B cell (primary cell): ENCODE results near the gene SNAPC4. TPM values are rescaled to one million over a fixed set of nuclear protein-coding genes. Genes with fewer than 3 reads are reported as not detected.

Experiments
- ATAC-seq: fragments of 200-7000 bp; cut with Tn5 transposase; one replicate; pipeline ENCODE4 v1.10.0; 2021; ENCODE audit warnings: low read depth, mild to moderate bottlenecking, moderate number of reproducible peaks, moderate library complexity
- CTCF ChIA-PET: fragments of 350-600 bp; sonication (Branson Sonifier 250); formaldehyde crosslinking; loops from one replicate; lab custom pipeline; 2021; ENCODE audit warnings: antibody characterized with exemption, inconsistent platforms; lab: Charles Lee
- POLR2A ChIA-PET: fragments of 350-600 bp; sonication (Branson Sonifier 250); formaldehyde crosslinking; loops from one replicate; lab custom pipeline; 2021; ENCODE audit warnings: antibody characterized with exemption; lab: Charles Lee
- DNase-seq: peaks from one replicate; pipeline ENCODE4 v3.0.0; 2013
- H2AFZ ChIP-seq: 2 replicates; pipeline ENCODE4 v1.6.1; 2012; ENCODE audit warnings: mild to moderate bottlenecking, low read depth, low read length; ENCODE audit not compliant: insufficient read depth, poor library complexity, severe bottlenecking
- H3K27ac ChIP-seq, 2 donors: 1 replicate in 1 of 2; 2 replicates in 1 of 2; pipeline ENCODE4 v1.5.1; 2012 to 2013; ENCODE audit warnings: low read length in 2 of 2, mild to moderate bottlenecking in 2 of 2, moderate library complexity in 1 of 2
- H3K27me3 ChIP-seq, 4 experiments: fragments of 200-600 bp in 1 of 4; sonication (generic) in 1 of 4; replicated peaks in 1 of 4; 1 replicate in 2 of 4; 2 replicates in 2 of 4; pipeline versions ENCODE4 v1.6.1 to v1.7.0; 2013 to 2016; ENCODE audit warnings: low read length in 3 of 4, mild to moderate bottlenecking in 2 of 4, mixed read lengths in 1 of 4, moderate library complexity in 1 of 4; ENCODE audit not compliant: insufficient read depth in 4 of 4, control insufficient read depth in 3 of 4; ENCODE audit errors: control extremely low read depth in 1 of 4
- H3K36me3 ChIP-seq, 2 experiments: replicated peaks in 1 of 2; 1 replicate in 1 of 2; 2 replicates in 1 of 2; pipeline versions ENCODE4 v1.6.1 to v1.7.1; 2013; ENCODE audit warnings: low read length in 1 of 2; ENCODE audit not compliant: insufficient read depth in 2 of 2, control insufficient read depth in 1 of 2; ENCODE audit errors: control extremely low read depth in 1 of 2, extremely low read depth in 1 of 2
- H3K4me1 ChIP-seq, 2 donors: fragments of 200-600 bp in 1 of 2; sonication (generic) in 1 of 2; 1 replicate in 1 of 2; 2 replicates in 1 of 2; pipeline versions ENCODE4 v1.5.1 to v1.6.1; 2013 to 2017; ENCODE audit warnings: low read length in 2 of 2; ENCODE audit not compliant: control insufficient read depth in 2 of 2, insufficient read depth in 2 of 2
- H3K4me2 ChIP-seq: replicated peaks from 2 replicates; pipeline ENCODE3; 2012; ENCODE audit warnings: mild to moderate bottlenecking, low read depth, low read length; ENCODE audit not compliant: poor library complexity, severe bottlenecking
- H3K4me3 ChIP-seq, 5 experiments: fragments of 200-600 bp in 1 of 5; sonication (generic) in 1 of 5; 1 replicate in 3 of 5; 2 replicates in 2 of 5; pipeline versions ENCODE4 v1.5.1 to v1.7.0; 2011 to 2016; ENCODE audit warnings: low read length in 4 of 5, mild to moderate bottlenecking in 4 of 5, low read depth in 2 of 5, control low read depth in 1 of 5, moderate library complexity in 1 of 5; ENCODE audit not compliant: insufficient read depth in 1 of 5; ENCODE audit errors: control extremely low read depth in 1 of 5, extremely low read depth in 1 of 5
- H3K79me2 ChIP-seq: fragments of 200-600 bp; sonication (generic); one replicate; pipeline ENCODE4 v1.6.0; 2016; ENCODE audit warnings: low read length; ENCODE audit not compliant: control insufficient read depth, insufficient read depth
- H3K9ac ChIP-seq: fragments of 200-600 bp; sonication (generic); 2 replicates; pipeline ENCODE4 v1.6.1; 2017; ENCODE audit warnings: mild to moderate bottlenecking, low read length, moderate library complexity
- H3K9me3 ChIP-seq, 3 donors: one replicate each; pipeline versions ENCODE4 v1.6.1 to v1.7.1; 2013; ENCODE audit warnings: low read length in 2 of 3; ENCODE audit not compliant: control insufficient read depth in 2 of 3, insufficient read depth in 1 of 3; ENCODE audit errors: control extremely low read depth in 1 of 3
- H4K20me1 ChIP-seq: 2 replicates; pipeline ENCODE4 v1.6.0; 2012; ENCODE audit warnings: mild to moderate bottlenecking, low read length; ENCODE audit not compliant: insufficient read depth, control insufficient read depth, poor library complexity, severe bottlenecking
- H3K27ac Mint-ChIP-seq: one replicate; pipeline ENCODE4 v1.8.0; 2021; ENCODE audit warnings: mixed read lengths
- H3K27me3 Mint-ChIP-seq: one replicate; pipeline ENCODE4 v1.8.0; 2021; ENCODE audit warnings: mixed read lengths
- H3K4me1 Mint-ChIP-seq: one replicate; pipeline ENCODE4 v1.8.0; 2021; ENCODE audit warnings: mixed read lengths
- H3K4me3 Mint-ChIP-seq: one replicate; pipeline ENCODE4 v1.8.0; 2021; ENCODE audit warnings: mixed read lengths
- H3K9me3 Mint-ChIP-seq: one replicate; pipeline ENCODE4 v1.8.0; 2022; ENCODE audit warnings: mixed read lengths; ENCODE audit not compliant: insufficient read depth
- EZH2 ChIP-seq: IDR thresholded peaks from 2 replicates; pipeline ENCODE4 v1.6.1; 2012; ENCODE audit warnings: borderline replicate concordance, low read depth, mild to moderate bottlenecking, moderate library complexity, low read length; ENCODE audit not compliant: insufficient read depth, poor library complexity, severe bottlenecking
- WGBS: methylation state at CpG from one replicate; pipeline ENCODE4 v1.1.5; 2013; ENCODE audit warnings: missing lambda C conversion rate; ENCODE audit not compliant: insufficient coverage; 5-methylcytosine and 5-hydroxymethylcytosine counted together
- intact Hi-C: fragments of 100-400 bp; cut with micrococcal nuclease; formaldehyde crosslinking; loops from one replicate; pipeline ENCODE4 v1.10.0; 2022
- polyA plus RNA-seq: library from polyadenylated mRNA; depleted of rRNA; stranded (reverse); fragments of >200 nt; gene quantifications from 2 replicates; pipeline ENCODE4 v1.2.3, GENCODE V29; 2012
- total RNA-seq, 2 donors: library from RNA; stranded (reverse); fragments of 120-200 nt in 1 of 2; gene quantifications; 1 replicate in 1 of 2; 2 replicates in 1 of 2; pipeline versions ENCODE4 v1.2.3 to v1.2.4, GENCODE V29; 2013 to 2022
- TF ChIP-seq, protein P1 (sequence below): fragments of 200-600 bp; IDR thresholded peaks from one replicate; pipeline ENCODE4 v1.8.0; 2022; ENCODE audit warnings: antibody characterized with exemption, mild to moderate bottlenecking

Gene SNAPC4
- total and polyA plus RNA-seq, 2 donors (not counting 1 experiment from before 2014, with no cell fraction given), result 13.1 to 15.6 TPM

- intact Hi-C loops, result no loop called here
- Histone ChIP-seq H3K4me3 (no peak overlapping the region), H3K79me2 (no peaks in the 10 kb centered on the region), H2AFZ (no peak overlapping the region), H4K20me1 (no peaks in the 10 kb centered on the region), H3K4me2 (no peak overlapping the region), H3K4me1 (no peaks in the 10 kb centered on the region), H3K36me3 (peaks cover 0 to 55% of the 10 kb centered on the region in 2 experiments), H3K27ac (no peak overlapping the region), H3K27me3 (no peaks in the 10 kb centered on the region), H3K9me3 (no peaks in the 10 kb centered on the region), H3K9ac (no peak overlapping the region)
- Mint-ChIP-seq H3K9me3 (no peaks in the 10 kb centered on the region), H3K27ac (no peak overlapping the region), H3K4me1 (no peaks in the 10 kb centered on the region), H3K27me3 (no peaks in the 10 kb centered on the region), H3K4me3 (no peak overlapping the region)
- ATAC-seq (no peak), DNase-seq (no peak)
- TF ChIP-seq EZH2, result no peak
- TF ChIP-seq, protein P1, sequence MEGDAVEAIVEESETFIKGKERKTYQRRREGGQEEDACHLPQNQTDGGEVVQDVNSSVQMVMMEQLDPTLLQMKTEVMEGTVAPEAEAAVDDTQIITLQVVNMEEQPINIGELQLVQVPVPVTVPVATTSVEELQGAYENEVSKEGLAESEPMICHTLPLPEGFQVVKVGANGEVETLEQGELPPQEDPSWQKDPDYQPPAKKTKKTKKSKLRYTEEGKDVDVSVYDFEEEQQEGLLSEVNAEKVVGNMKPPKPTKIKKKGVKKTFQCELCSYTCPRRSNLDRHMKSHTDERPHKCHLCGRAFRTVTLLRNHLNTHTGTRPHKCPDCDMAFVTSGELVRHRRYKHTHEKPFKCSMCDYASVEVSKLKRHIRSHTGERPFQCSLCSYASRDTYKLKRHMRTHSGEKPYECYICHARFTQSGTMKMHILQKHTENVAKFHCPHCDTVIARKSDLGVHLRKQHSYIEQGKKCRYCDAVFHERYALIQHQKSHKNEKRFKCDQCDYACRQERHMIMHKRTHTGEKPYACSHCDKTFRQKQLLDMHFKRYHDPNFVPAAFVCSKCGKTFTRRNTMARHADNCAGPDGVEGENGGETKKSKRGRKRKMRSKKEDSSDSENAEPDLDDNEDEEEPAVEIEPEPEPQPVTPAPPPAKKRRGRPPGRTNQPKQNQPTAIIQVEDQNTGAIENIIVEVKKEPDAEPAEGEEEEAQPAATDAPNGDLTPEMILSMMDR, result no peak
- POLR2A ChIA-PET, result no interaction called here
- 97% methylated on average over 26 of the region's 26 CpGs for WGBS
- CTCF ChIA-PET, result no interaction called here
These were observed 22.9 kb upstream of the SNAPC4 start for GRCh38 chr9:136422876-136423275.

- H3K36me3 ChIP-seq, result peaks cover 0 to 61% of the 10 kb centered on the region in 2 experiments
- H3K27me3 Mint-ChIP-seq, result no peaks in the 10 kb centered on the region
- H4K20me1 ChIP-seq, result no peaks in the 10 kb centered on the region
- intact Hi-C loops, result no loop called here
- H3K4me2 ChIP-seq, result no peak overlapping the region
- ATAC-seq (no peak), DNase-seq (no peak)
- no peak overlapping the region for H3K9ac ChIP-seq
- no peak overlapping the region for H3K27ac ChIP-seq
- no peak overlapping the region for H2AFZ ChIP-seq
- ChIA-PET POLR2A (no interaction called here), CTCF (interaction anchor here (0.6 kb wide), 1 partner anchor 441 kb away, joined by 3 read pairs; no protein-coding TSS in a partner anchor)
- no peaks in the 10 kb centered on the region for H3K9me3 Mint-ChIP-seq
- no peak for TF ChIP-seq EZH2
- TF ChIP-seq, protein P1, result no peak
- no peak overlapping the region for H3K4me3 ChIP-seq
- no peaks in the 10 kb centered on the region for H3K9me3 ChIP-seq
- no peak overlapping the region for H3K27ac Mint-ChIP-seq
- H3K4me3 Mint-ChIP-seq, result no peak overlapping the region
- 95% methylated on average over 20 of the region's 21 CpGs for WGBS
- no peaks in the 10 kb centered on the region for H3K4me1 ChIP-seq
- H3K79me2 ChIP-seq, result no peaks in the 10 kb centered on the region
- no peaks in the 10 kb centered on the region for H3K27me3 ChIP-seq
- H3K4me1 Mint-ChIP-seq, result no peaks in the 10 kb centered on the region
These were observed 21.8 kb upstream of the SNAPC4 start for GRCh38 chr9:136421791-136422190.
